Caco-2 (cell line): ENCODE data around the gene CDSN. TPM values are rescaled to one million over a fixed set of nuclear protein-coding genes. Genes with fewer than 3 reads are reported as not detected.

ENCODE experiments used
- BruUV-seq: library from RNA; stranded (reverse); fragments of 400-500 nt; replicated peaks from 2 replicates; lab custom pipeline; 2021; lab: Mats Ljungman, UMichigan
- CTCF ChIA-PET: fragments of 300-600 bp; sonication (Branson Sonifier 250); formaldehyde crosslinking; loops from one replicate; lab custom pipeline; 2022; ENCODE audit warnings: antibody characterized with exemption; lab: Charles Lee
- POLR2A ChIA-PET: fragments of 300-600 bp; sonication (Branson Sonifier 250); formaldehyde crosslinking; loops from one replicate; lab custom pipeline; 2022; ENCODE audit warnings: antibody characterized with exemption; lab: Charles Lee
- DNase-seq, 2 experiments: peaks; one replicate each; pipeline versions ENCODE4 v3.0.0 to v3.0.0-alpha.2; 2020 to 2022
- H3K27me3 ChIP-seq: replicated peaks from 2 replicates; pipeline ENCODE4 v1.6.0; 2011; ENCODE audit warnings: low read length; ENCODE audit not compliant: control insufficient read depth, insufficient read depth
- H3K36me3 ChIP-seq: 2 replicates; pipeline ENCODE4 v1.5.1; 2011; ENCODE audit warnings: low read length; ENCODE audit not compliant: control insufficient read depth, insufficient read depth
- H3K4me1 ChIP-seq: fragments of 250-450 bp; sonication (Bioruptor Pico); 2 replicates; pipeline ENCODE4 v1.5.1; 2020; ENCODE audit warnings: mild to moderate bottlenecking
- H3K4me3 ChIP-seq: 2 replicates; pipeline ENCODE4 v1.5.1; 2011; ENCODE audit warnings: low read depth, mild to moderate bottlenecking, control low read depth, low read length
- H3K9me3 ChIP-seq: fragments of 250-450 bp; sonication (Bioruptor Pico); 2 replicates; pipeline ENCODE4 v1.5.1; 2020; ENCODE audit warnings: mild to moderate bottlenecking, moderate library complexity
- H3K27ac Mint-ChIP-seq: one replicate; pipeline ENCODE4 v1.8.0; 2022; ENCODE audit warnings: mixed read lengths; ENCODE audit not compliant: unreplicated experiment
- H3K27me3 Mint-ChIP-seq: one replicate; pipeline ENCODE4 v1.8.0; 2022; ENCODE audit warnings: mixed read lengths; ENCODE audit not compliant: insufficient read depth, unreplicated experiment
- H3K36me3 Mint-ChIP-seq: one replicate; pipeline ENCODE4 v1.8.0; 2022; ENCODE audit warnings: mild to moderate bottlenecking, mixed read lengths; ENCODE audit not compliant: insufficient read depth, unreplicated experiment
- H3K4me1 Mint-ChIP-seq: one replicate; pipeline ENCODE4 v1.8.0; 2022; ENCODE audit warnings: low read depth, mixed read lengths; ENCODE audit not compliant: unreplicated experiment
- H3K4me3 Mint-ChIP-seq: one replicate; pipeline ENCODE4 v1.8.0; 2022; ENCODE audit warnings: mild to moderate bottlenecking, moderate library complexity, mixed read lengths; ENCODE audit not compliant: unreplicated experiment
- H3K9me3 Mint-ChIP-seq: one replicate; pipeline ENCODE4 v1.8.0; 2022; ENCODE audit warnings: mixed read lengths; ENCODE audit not compliant: unreplicated experiment
- intact Hi-C: fragments of 100-400 bp; cut with micrococcal nuclease; formaldehyde crosslinking; loops from one replicate; pipeline ENCODE4 v1.10.0; 2022; ENCODE audit not compliant: unreplicated experiment
- total RNA-seq: library from RNA; stranded (reverse); gene quantifications from 2 replicates; pipeline ENCODE4 v1.2.3, GENCODE V29; 2022
- TF ChIP-seq, protein P1 (sequence below), 2 experiments: fragments of 200-600 bp in 1 of 2; IDR thresholded peaks; 1 replicate in 1 of 2; 2 replicates in 1 of 2; pipeline versions ENCODE4 v1.5.1 to v1.8.0; 2011 to 2022; ENCODE audit warnings: antibody characterized with exemption in 1 of 2, control low read depth in 1 of 2, inconsistent platforms in 1 of 2, low read depth in 1 of 2, low read length in 1 of 2, mild to moderate bottlenecking in 1 of 2, moderate library complexity in 1 of 2; ENCODE audit not compliant: insufficient read depth in 1 of 2, severe bottlenecking in 1 of 2, unreplicated experiment in 1 of 2

The CDSN gene
- total RNA-seq, 1 experiment from 2014 or later: not detected

DNA sequence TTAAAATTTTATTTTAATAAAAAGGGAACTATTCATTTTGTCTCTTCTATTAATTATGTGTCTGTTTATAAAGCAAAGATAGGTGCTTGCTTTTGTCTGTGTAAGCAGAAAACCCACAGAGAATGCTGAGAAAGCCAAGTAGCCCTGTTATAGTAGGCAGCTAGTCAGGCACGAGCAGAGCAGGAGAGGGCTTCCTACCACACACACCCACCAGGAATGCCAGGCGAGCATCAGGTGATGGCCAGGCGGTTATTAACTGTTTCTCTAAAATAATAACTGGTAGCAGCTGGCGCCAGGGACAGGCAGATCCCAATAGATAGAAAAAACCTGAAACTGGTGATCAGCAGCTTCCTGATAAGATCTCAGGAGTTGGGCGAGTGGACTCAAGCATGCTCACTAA, 23.6 kb downstream of the CDSN start:
- ChIA-PET POLR2A (no interaction called here), CTCF (no interaction called here)
- Histone ChIP-seq H3K27me3 (no peaks in the 10 kb centered on the region), H3K36me3 (no peaks in the 10 kb centered on the region), H3K9me3 (no peaks in the 10 kb centered on the region), H3K4me3 (no peak overlapping the region), H3K4me1 (peaks cover 13% of the 10 kb centered on the region)
- no peaks in the 10 kb centered on the region for H3K27me3 Mint-ChIP-seq
- intact Hi-C loops: no loop called here
- no peak for DNase-seq
- H3K4me3 Mint-ChIP-seq: no peak overlapping the region
- H3K9me3 Mint-ChIP-seq: no peaks in the 10 kb centered on the region
- BruUV-seq: no TSS peak
- no peak overlapping the region for H3K27ac Mint-ChIP-seq
- TF ChIP-seq, protein P1, sequence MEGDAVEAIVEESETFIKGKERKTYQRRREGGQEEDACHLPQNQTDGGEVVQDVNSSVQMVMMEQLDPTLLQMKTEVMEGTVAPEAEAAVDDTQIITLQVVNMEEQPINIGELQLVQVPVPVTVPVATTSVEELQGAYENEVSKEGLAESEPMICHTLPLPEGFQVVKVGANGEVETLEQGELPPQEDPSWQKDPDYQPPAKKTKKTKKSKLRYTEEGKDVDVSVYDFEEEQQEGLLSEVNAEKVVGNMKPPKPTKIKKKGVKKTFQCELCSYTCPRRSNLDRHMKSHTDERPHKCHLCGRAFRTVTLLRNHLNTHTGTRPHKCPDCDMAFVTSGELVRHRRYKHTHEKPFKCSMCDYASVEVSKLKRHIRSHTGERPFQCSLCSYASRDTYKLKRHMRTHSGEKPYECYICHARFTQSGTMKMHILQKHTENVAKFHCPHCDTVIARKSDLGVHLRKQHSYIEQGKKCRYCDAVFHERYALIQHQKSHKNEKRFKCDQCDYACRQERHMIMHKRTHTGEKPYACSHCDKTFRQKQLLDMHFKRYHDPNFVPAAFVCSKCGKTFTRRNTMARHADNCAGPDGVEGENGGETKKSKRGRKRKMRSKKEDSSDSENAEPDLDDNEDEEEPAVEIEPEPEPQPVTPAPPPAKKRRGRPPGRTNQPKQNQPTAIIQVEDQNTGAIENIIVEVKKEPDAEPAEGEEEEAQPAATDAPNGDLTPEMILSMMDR (IDR thresholded peaks at IDR 0.05; ENCODE audit: insufficient read depth in 1 of 2, low read depth in 1 of 2, low read length in 1 of 2, severe bottlenecking in 1 of 2, unreplicated experiment in 1 of 2): no peak
- H3K36me3 Mint-ChIP-seq: no peaks in the 10 kb centered on the region
- peaks cover 14% of the 10 kb centered on the region for H3K4me1 Mint-ChIP-seq

DNA sequence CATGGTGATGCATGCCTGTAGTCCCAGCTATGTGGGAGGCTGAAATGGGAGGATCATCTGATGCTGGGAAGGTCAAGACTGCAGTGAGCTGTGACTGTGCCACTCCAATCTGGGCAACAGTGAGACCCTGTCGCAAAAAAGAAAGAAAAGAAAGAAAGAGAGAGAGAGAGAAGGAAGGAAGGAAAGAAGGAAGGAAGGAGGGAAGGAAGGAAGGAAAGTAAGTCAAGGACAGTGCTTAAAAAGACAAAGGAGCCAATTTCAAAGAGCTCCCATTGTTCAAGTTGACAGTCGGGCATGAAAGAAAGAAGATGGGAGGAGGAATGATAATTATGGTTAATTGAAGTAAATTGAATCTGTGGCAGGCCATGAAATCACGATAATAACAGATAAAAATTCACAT, 24.0 kb downstream of the CDSN start:
- Histone ChIP-seq H3K4me3 (no peak overlapping the region), H3K9me3 (no peaks in the 10 kb centered on the region), H3K4me1 (peaks cover 13% of the 10 kb centered on the region), H3K27me3 (no peaks in the 10 kb centered on the region), H3K36me3 (no peaks in the 10 kb centered on the region)
- DNase-seq: no peak
- Mint-ChIP-seq H3K27me3 (no peaks in the 10 kb centered on the region), H3K27ac (no peak overlapping the region), H3K9me3 (no peaks in the 10 kb centered on the region), H3K4me1 (peaks cover 14% of the 10 kb centered on the region), H3K4me3 (no peak overlapping the region), H3K36me3 (no peaks in the 10 kb centered on the region)
- intact Hi-C loops: no loop called here
- TF ChIP-seq, protein P1 (IDR thresholded peaks at IDR 0.05; ENCODE audit: insufficient read depth in 1 of 2, low read depth in 1 of 2, low read length in 1 of 2, severe bottlenecking in 1 of 2, unreplicated experiment in 1 of 2): no peak
- ChIA-PET POLR2A (no interaction called here), CTCF (no interaction called here)
- no TSS peak for BruUV-seq

DNA sequence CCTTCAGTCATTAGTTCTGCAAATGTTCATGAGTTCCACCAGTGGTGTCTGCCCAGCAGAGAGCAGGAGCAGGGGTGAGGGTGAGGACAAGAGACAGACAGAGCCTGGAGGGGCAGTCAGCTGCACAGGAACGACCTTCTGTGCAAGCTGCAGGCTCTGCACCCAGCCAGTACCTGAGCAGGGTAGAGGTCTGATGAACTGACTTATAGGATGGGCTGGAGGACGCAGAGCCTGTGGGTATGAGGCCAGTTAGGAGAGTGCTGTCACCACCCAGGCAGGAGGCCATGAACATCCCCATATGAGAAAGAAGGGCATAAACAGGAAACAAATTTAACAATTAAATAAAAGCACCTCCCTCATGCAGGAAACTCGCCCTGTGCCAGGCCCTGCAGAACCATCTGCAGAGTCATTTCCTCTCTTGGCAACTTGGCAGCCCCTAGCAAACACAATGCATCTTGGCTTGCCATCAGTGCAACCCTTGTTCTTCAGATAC, 25.8 kb downstream of the CDSN start:
- no peak overlapping the region for H3K27ac Mint-ChIP-seq
- ChIA-PET POLR2A (no interaction called here), CTCF (interaction anchor here (1.0 to 1.1 kb wide), 2 partner anchors 24 to 35 kb away, joined by 3 to 4 read pairs; no protein-coding TSS in a partner anchor)
- Histone ChIP-seq H3K4me1 (peaks cover 13% of the 10 kb centered on the region), H3K36me3 (no peaks in the 10 kb centered on the region), H3K27me3 (no peaks in the 10 kb centered on the region), H3K9me3 (no peaks in the 10 kb centered on the region), H3K4me3 (no peak overlapping the region)
- TF ChIP-seq, protein P1 (IDR thresholded peaks at IDR 0.05; ENCODE audit: insufficient read depth in 1 of 2, low read depth in 1 of 2, low read length in 1 of 2, severe bottlenecking in 1 of 2, unreplicated experiment in 1 of 2): no peak
- no peaks in the 10 kb centered on the region for H3K27me3 Mint-ChIP-seq
- BruUV-seq: no TSS peak
- H3K9me3 Mint-ChIP-seq: no peaks in the 10 kb centered on the region
- peaks cover 14% of the 10 kb centered on the region for H3K4me1 Mint-ChIP-seq
- intact Hi-C loops: no loop called here
- H3K36me3 Mint-ChIP-seq: no peaks in the 10 kb centered on the region
- no peak for DNase-seq
- no peak overlapping the region for H3K4me3 Mint-ChIP-seq
